ENCODE results near the gene ITGA2B.
A peak's percentile ranks its signal among the peaks of the same experiment; 100 is the strongest.
"Not testable (repeated sequence)": the region's sequence is repeated elsewhere in the genome, so short reads cannot be mapped to it uniquely, and the experiment has no call there.

ITGA2B gene

GRCh38 chr17:44329516-44329915, 59.9 kb downstream of the ITGA2B start:
- DNase-seq, result not testable (repeated sequence)

DNA sequence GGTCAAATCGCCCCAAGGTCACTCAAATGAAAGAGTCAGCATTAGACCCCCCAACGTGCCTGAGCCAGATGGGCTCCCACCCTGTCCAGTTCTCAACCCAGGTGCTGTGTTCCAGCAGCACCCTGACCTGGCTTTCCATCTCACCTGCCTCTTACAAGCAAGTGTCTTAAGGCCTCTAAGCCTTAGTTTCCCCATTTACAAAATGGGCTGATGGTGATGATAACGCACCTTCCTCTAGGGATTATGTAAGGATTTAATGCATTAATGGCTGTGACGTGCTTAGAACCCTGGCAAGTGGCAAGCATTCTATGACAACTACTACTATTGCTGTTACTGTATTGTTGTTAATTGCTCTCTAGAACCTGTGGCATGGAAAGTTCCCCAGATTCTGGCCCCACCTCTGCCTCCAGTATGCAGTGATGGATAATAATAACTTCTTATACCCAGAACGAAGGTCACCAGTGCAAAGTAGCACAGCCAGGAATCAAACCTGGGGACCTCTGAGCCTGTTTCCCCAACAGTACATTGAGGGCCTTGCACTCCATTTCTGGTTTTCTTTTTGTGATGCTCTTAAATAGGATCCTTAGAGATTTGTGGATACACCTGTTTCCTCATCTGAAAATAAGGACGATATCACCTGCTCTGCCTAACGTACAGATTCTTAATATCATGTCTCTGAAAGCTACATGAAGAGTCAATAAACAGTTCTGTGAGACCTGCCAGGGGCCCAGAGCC, 61.6 kb downstream of the ITGA2B start:
- DNase-seq, result no peak

DNA sequence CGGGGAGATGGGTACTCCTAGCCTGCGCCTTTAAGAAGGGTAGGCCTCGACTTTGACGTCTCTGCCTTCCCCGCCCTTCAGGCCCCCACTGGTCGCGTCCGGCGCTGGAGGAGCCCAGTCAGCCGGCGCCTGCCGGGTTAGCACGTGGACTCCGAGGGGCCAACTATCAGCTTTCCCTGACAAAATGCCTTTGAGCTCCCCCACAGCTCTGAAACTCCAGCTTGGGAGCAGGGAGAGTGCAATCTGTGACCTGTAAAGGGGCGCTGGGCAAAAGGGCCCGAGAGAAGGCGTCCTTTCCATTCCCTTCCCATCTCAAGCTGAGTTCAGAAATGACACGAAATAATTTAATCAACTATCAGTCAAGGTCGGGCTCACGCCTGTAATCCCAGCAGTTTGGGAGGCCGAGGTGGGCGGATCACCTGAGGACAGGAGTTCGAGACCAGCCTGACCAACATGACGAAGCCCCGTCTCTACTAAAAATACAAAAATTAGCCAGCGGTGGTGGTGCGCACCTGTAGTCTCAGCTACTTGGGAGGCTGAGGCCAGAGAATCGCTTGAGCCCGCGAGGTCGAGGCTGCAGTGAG, 62.5 kb downstream of the ITGA2B start:
- peak; percentile 90 to 92 for DNase-seq

- peak; percentile 97 to 99 for DNase-seq
Measured at GRCh38 chr17:44324571-44325275, 64.7 kb downstream of the ITGA2B start, which contains the start of gene SLC25A39. Gene SLC25A39 (minus strand): TSS chr17:44324823. CDS start chr17:44323562, 1,261 bp downstream.

- DNase-seq, result peak in 1 of 2 experiments; percentile 53
Measured at GRCh38 chr17:44324092-44324570, 65.3 kb downstream of the ITGA2B start.

DNA sequence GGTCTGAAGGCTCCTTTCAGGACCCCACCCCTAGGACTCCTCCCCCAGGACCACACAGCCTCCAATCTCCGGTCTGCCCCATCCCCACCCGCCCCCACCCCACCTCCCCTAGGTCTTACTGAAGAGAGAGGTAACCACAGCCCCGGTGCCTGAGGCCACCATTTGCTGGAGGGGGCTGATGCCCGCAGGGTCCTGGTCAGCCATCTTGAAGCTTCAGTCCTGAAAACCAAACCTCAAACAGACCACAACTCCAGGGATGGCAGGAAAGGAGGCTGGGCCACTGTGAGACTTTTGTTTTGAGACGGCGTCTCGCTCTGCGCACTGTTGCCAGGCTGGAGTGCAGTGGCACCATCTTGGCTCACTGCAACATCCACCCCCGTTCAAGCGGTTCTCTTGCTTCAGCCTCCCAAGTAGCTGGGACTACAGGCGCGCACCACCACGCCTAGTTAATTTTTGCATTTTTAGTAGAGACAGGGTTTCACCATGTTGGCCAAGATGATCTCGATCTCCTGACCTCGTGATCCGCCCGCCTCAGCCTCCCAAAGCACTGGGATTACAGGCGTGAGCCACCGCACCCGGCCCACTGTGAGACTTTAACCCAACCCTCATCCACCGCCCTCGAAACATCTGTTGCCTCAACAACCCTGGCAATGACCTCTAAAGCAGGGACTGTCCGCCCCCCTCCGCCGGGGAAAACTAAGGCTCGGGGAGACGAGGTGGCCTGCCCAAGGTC, 65.9 kb downstream of the ITGA2B start:
- no peak for DNase-seq

- DNase-seq, result no peak
Measured at GRCh38 chr17:44322236-44322895, 67.1 kb downstream of the ITGA2B start.

Data from activated T-cell treated with anti-CD3 and anti-CD28 coated beads, Interleukin-2, amount 50 U/mL, for 48 hours (primary cell).